A549 (cell line): ENCODE data around the gene OR6C75. TPM values are rescaled to one million over a fixed set of nuclear protein-coding genes. Genes with fewer than 3 reads are reported as not detected.
"Not testable (repeated sequence)": the region's sequence is repeated elsewhere in the genome, so short reads cannot be mapped to it uniquely, and the experiment has no call there.

ENCODE experiments used
- ATAC-seq, 2 experiments: fragments of 200-7000 bp in 1 of 2; fragments of >200 bp in 1 of 2; cut with Nextera tagmentation in 1 of 2; cut with Tn5 transposase in 1 of 2; 3 replicates each; pipeline versions ENCODE4 v1.8.0 to v1.9.1; 2018 to 2020; ENCODE audit warnings: mild to moderate bottlenecking in 1 of 2, moderate library complexity in 1 of 2
- CTCF ChIA-PET: fragments of 300-600 bp; sonication (Branson Sonifier 250); formaldehyde crosslinking; extraction: SDS; loops from one replicate; lab custom pipeline; 2021; ENCODE audit warnings: antibody characterized with exemption, inconsistent platforms; lab: Yijun Ruan, JAX
- POLR2A ChIA-PET: fragments of 350-600 bp; formaldehyde crosslinking; extraction: SDS; loops from one replicate; lab custom pipeline; 2021; ENCODE audit warnings: antibody characterized with exemption, inconsistent platforms; lab: Yijun Ruan, JAX
- DNase-seq, 2 experiments: peaks; one replicate each; pipeline versions ENCODE4 v3.0.0 to v3.0.0-alpha.2; 2011 to 2016; ENCODE audit warnings: low read depth in 1 of 2, low spot score in 1 of 2
- FAIRE-seq: peaks from 2 replicates; lab custom pipeline; 2011; peaks lifted over from hg19 to GRCh38; lab: Jason Lieb, UNC
- H3K27ac ChIP-seq, 2 experiments: fragments of >200 bp; sonication (Bioruptor Twin); formaldehyde crosslinking; 3 replicates each; pipeline ENCODE4 v1.5.1; 2016 to 2017
- H3K4me1 ChIP-seq: fragments of >200 bp; sonication (Bioruptor Twin); formaldehyde crosslinking; 3 replicates; pipeline ENCODE4 v1.6.1; 2016
- H3K4me2 ChIP-seq: fragments of >200 bp; sonication (Bioruptor Twin); formaldehyde crosslinking; 3 replicates; pipeline ENCODE4 v1.6.1; 2016
- H3K4me3 ChIP-seq: fragments of >200 bp; sonication (Bioruptor Twin); formaldehyde crosslinking; 3 replicates; pipeline ENCODE4 v1.5.1; 2016
- H3K9me3 ChIP-seq: fragments of >200 bp; sonication (Bioruptor Twin); formaldehyde crosslinking; 3 replicates; pipeline ENCODE4 v1.6.1; 2016
- CEBPB ChIP-seq, 2 experiments: fragments of >200 bp in 1 of 2; sonication (Bioruptor Twin) in 1 of 2; formaldehyde crosslinking in 1 of 2; IDR thresholded peaks; 2 replicates each; pipeline ENCODE4 v1.6.1; 2012 to 2016
- ESRRA ChIP-seq: fragments of 150-350 bp; IDR thresholded peaks from 2 replicates; pipeline ENCODE4 v1.6.1; 2014; ENCODE audit warnings: mild to moderate bottlenecking, low read length, borderline replicate concordance
- HOXA7 ChIP-seq: fragments of 250-450 bp; sonication (Bioruptor Pico); IDR thresholded peaks from 2 replicates; pipeline ENCODE4 v1.5.0; 2020; ENCODE audit warnings: mild to moderate bottlenecking, moderate library complexity
- KDM1A ChIP-seq: fragments of 200-600 bp; sonication (generic); IDR thresholded peaks from 2 replicates; pipeline ENCODE4 v1.6.1; 2016; ENCODE audit warnings: low read depth, mild to moderate bottlenecking
- RARB ChIP-seq: fragments of 250-450 bp; sonication (Bioruptor Pico); IDR thresholded peaks from 2 replicates; pipeline ENCODE4 v1.8.0; 2021; ENCODE audit warnings: mild to moderate bottlenecking, moderate library complexity
- RNF2 ChIP-seq: fragments of 200-600 bp; sonication (generic); IDR thresholded peaks from 2 replicates; pipeline ENCODE4 v1.6.1; 2016; ENCODE audit warnings: low read depth, mild to moderate bottlenecking, antibody characterized with exemption, moderate library complexity, borderline replicate concordance
- TFCP2L1 ChIP-seq: fragments of 250-450 bp; sonication (Bioruptor Pico); IDR thresholded peaks from 2 replicates; pipeline ENCODE4 v1.5.0; 2021; ENCODE audit warnings: mild to moderate bottlenecking
- TP53 ChIP-seq: fragments of 250-450 bp; sonication (Bioruptor Pico); IDR thresholded peaks from 2 replicates; pipeline ENCODE4 v1.5.0; 2021; ENCODE audit warnings: mild to moderate bottlenecking, moderate library complexity
- ZSCAN20 ChIP-seq: fragments of 250-450 bp; sonication (Bioruptor Pico); IDR thresholded peaks from 2 replicates; pipeline ENCODE4 v1.8.0; 2022; ENCODE audit warnings: mild to moderate bottlenecking, moderate library complexity
- WGBS: methylation state at CpG from one replicate; pipeline ENCODE4 v1.1.6; 2017; ENCODE audit errors: missing lambda C conversion rate; 5-methylcytosine and 5-hydroxymethylcytosine counted together
- polyA plus RNA-seq, 4 experiments: library from polyadenylated mRNA; depleted of rRNA in 3 of 4; stranded (reverse); fragments of >200 nt; fragmentation: RNase III in 1 of 4; extraction: RNeasy Plus Mini Kit Qiagen cat#74134 plus additional on column Dnase treatment in 1 of 4; gene quantifications; 2 replicates in 3 of 4; 3 replicates in 1 of 4; pipeline ENCODE4 v1.2.3, GENCODE V29; 2011 to 2017

OR6C75 gene
- polyA plus RNA-seq, 2 of the 4 experiments (the other 2 are of a cell fraction): not detected

- H3K4me3 ChIP-seq, H3K4me2 ChIP-seq, H3K4me1 ChIP-seq, DNase-seq, FAIRE-seq, H3K27ac ChIP-seq, CTCF ChIA-PET, POLR2A ChIA-PET, H3K9me3 ChIP-seq: not testable (repeated sequence)
- ATAC-seq: peak; percentile 62 to 97
- 18% methylated on average over 5 of the region's 34 CpGs for WGBS
Observed at GRCh38 chr12:55414889-55415288, 52.1 kb downstream of the OR6C75 start.

- 25% methylated on average over 1 of the region's 1 CpG for WGBS
- FAIRE-seq: no peak
- no peak overlapping the region for H3K4me3 ChIP-seq
- no peak overlapping the region for H3K27ac ChIP-seq
- no peaks in the 10 kb centered on the region for H3K4me1 ChIP-seq
- no peak overlapping the region for H3K4me2 ChIP-seq
- POLR2A ChIA-PET: no interaction called here
- CTCF ChIA-PET: no interaction called here
- ATAC-seq: no peak
- H3K9me3 ChIP-seq: no peaks in the 10 kb centered on the region
- DNase-seq: no peak
- no peak for TF ChIP-seq CEBPB (IDR thresholded peaks at IDR 0.05)
- TF ChIP-seq ESRRA: no peak
- no peak for TF ChIP-seq ZSCAN20 (CRISPR knock-in tag)
- no peak for TF ChIP-seq TP53
- TF ChIP-seq RNF2: no peak
- no peak for TF ChIP-seq KDM1A
- TF ChIP-seq RARB (CRISPR knock-in tag): no peak
- no peak for TF ChIP-seq TFCP2L1 (CRISPR knock-in tag)
- TF ChIP-seq HOXA7 (CRISPR knock-in tag): no peak
Observed at GRCh38 chr12:55416961-55417360, 54.2 kb downstream of the OR6C75 start.

Other genes with a start within 250 kb of the OR6C75 start
- gene OR9K2, start 236.6 kb upstream of the OR6C75 start, polyA plus RNA-seq (2011; rRNA removed): not detected in 2 replicates
- gene OR9K2, start 236.6 kb upstream of the OR6C75 start, polyA plus RNA-seq (2017; fragmentation: RNase III; extraction: RNeasy Plus Mini Kit Qiagen cat#74134 plus additional on column Dnase treatment): not detected in 3 replicates
- not detected in 2 replicates for gene OR10A7, start 141.9 kb upstream of the OR6C75 start, polyA plus RNA-seq (2011; rRNA removed)
- gene OR10A7, start 141.9 kb upstream of the OR6C75 start, polyA plus RNA-seq (2017; fragmentation: RNase III; extraction: RNeasy Plus Mini Kit Qiagen cat#74134 plus additional on column Dnase treatment): not detected in 3 replicates
- not detected in 2 replicates for gene OR6C74, start 118.4 kb upstream of the OR6C75 start, polyA plus RNA-seq (2011; rRNA removed)
- not detected in 3 replicates for gene OR6C74, start 118.4 kb upstream of the OR6C75 start, polyA plus RNA-seq (2017; fragmentation: RNase III; extraction: RNeasy Plus Mini Kit Qiagen cat#74134 plus additional on column Dnase treatment)
- not detected in 2 replicates for gene OR6C6, start 66.4 kb upstream of the OR6C75 start, polyA plus RNA-seq (2011; rRNA removed)
- not detected in 3 replicates for gene OR6C6, start 66.4 kb upstream of the OR6C75 start, polyA plus RNA-seq (2017; fragmentation: RNase III; extraction: RNeasy Plus Mini Kit Qiagen cat#74134 plus additional on column Dnase treatment)
- gene OR6C1, start 48.6 kb upstream of the OR6C75 start, polyA plus RNA-seq (2011; rRNA removed): not detected in 2 replicates
- not detected in 3 replicates for gene OR6C1, start 48.6 kb upstream of the OR6C75 start, polyA plus RNA-seq (2017; fragmentation: RNase III; extraction: RNeasy Plus Mini Kit Qiagen cat#74134 plus additional on column Dnase treatment)
- not detected in 2 replicates for gene OR6C3, start 32.2 kb upstream of the OR6C75 start, polyA plus RNA-seq (2011; rRNA removed)
- not detected in 3 replicates for gene OR6C3, start 32.2 kb upstream of the OR6C75 start, polyA plus RNA-seq (2017; fragmentation: RNase III; extraction: RNeasy Plus Mini Kit Qiagen cat#74134 plus additional on column Dnase treatment)
- not detected in 2 replicates for gene OR6C65, start 37.6 kb downstream of the OR6C75 start, polyA plus RNA-seq (2011; rRNA removed)
- gene OR6C65, start 37.6 kb downstream of the OR6C75 start, polyA plus RNA-seq (2017; fragmentation: RNase III; extraction: RNeasy Plus Mini Kit Qiagen cat#74134 plus additional on column Dnase treatment): not detected in 3 replicates
- not detected in 2 replicates for gene OR6C76, start 63.3 kb downstream of the OR6C75 start, polyA plus RNA-seq (2011; rRNA removed)
- not detected in 3 replicates for gene OR6C76, start 63.3 kb downstream of the OR6C75 start, polyA plus RNA-seq (2017; fragmentation: RNase III; extraction: RNeasy Plus Mini Kit Qiagen cat#74134 plus additional on column Dnase treatment)
- gene OR6C2, start 81.1 kb downstream of the OR6C75 start, polyA plus RNA-seq (2011; rRNA removed): not detected in 2 replicates
- gene OR6C2, start 81.1 kb downstream of the OR6C75 start, polyA plus RNA-seq (2017; fragmentation: RNase III; extraction: RNeasy Plus Mini Kit Qiagen cat#74134 plus additional on column Dnase treatment): not detected in 3 replicates
- not detected in 2 replicates for gene OR6C70, start 107.2 kb downstream of the OR6C75 start, polyA plus RNA-seq (2011; rRNA removed)
- not detected in 3 replicates for gene OR6C70, start 107.2 kb downstream of the OR6C75 start, polyA plus RNA-seq (2017; fragmentation: RNase III; extraction: RNeasy Plus Mini Kit Qiagen cat#74134 plus additional on column Dnase treatment)
- not detected in 2 replicates for gene OR6C68, start 129.4 kb downstream of the OR6C75 start, polyA plus RNA-seq (2011; rRNA removed)
- gene OR6C68, start 129.4 kb downstream of the OR6C75 start, polyA plus RNA-seq (2017; fragmentation: RNase III; extraction: RNeasy Plus Mini Kit Qiagen cat#74134 plus additional on column Dnase treatment): not detected in 3 replicates
- gene OR6C4, start 186.6 kb downstream of the OR6C75 start, polyA plus RNA-seq (2011; rRNA removed): not detected in 2 replicates
- not detected in 3 replicates for gene OR6C4, start 186.6 kb downstream of the OR6C75 start, polyA plus RNA-seq (2017; fragmentation: RNase III; extraction: RNeasy Plus Mini Kit Qiagen cat#74134 plus additional on column Dnase treatment)
- gene OR2AP1, start 209.5 kb downstream of the OR6C75 start, polyA plus RNA-seq (2011; rRNA removed): not detected in 2 replicates
- gene OR2AP1, start 209.5 kb downstream of the OR6C75 start, polyA plus RNA-seq (2017; fragmentation: RNase III; extraction: RNeasy Plus Mini Kit Qiagen cat#74134 plus additional on column Dnase treatment): not detected in 3 replicates